GM23248 (cell line): Measurements from ENCODE around the gene REXO4. TPM values are rescaled to one million over a fixed set of nuclear protein-coding genes. Genes with fewer than 3 reads are reported as not detected.
A peak's percentile ranks its signal among the peaks of the same experiment; 100 is the strongest.
"Not testable (repeated sequence)": the region's sequence is repeated elsewhere in the genome, so short reads cannot be mapped to it uniquely, and the experiment has no call there.

Source experiments
- DNase-seq: peaks from one replicate; pipeline ENCODE4 v3.0.0-alpha.2; 2015
- H2AFZ ChIP-seq: fragments of 200-600 bp; sonication (generic); 2 replicates; pipeline ENCODE4 v1.6.1; 2016; ENCODE audit warnings: antibody characterized with exemption
- H3F3A ChIP-seq: fragments of 200-600 bp; sonication (generic); 2 replicates; pipeline ENCODE4 v1.6.1; 2016; ENCODE audit warnings: mild to moderate bottlenecking, antibody characterized with exemption, mixed run types; ENCODE audit not compliant: insufficient read depth
- H3K27ac ChIP-seq: fragments of 200-600 bp; sonication (generic); 2 replicates; pipeline ENCODE4 v1.5.1; 2016; ENCODE audit warnings: mild to moderate bottlenecking
- H3K27me3 ChIP-seq: fragments of 200-600 bp; sonication (generic); replicated peaks from 2 replicates; pipeline ENCODE4 v1.6.1; 2016; ENCODE audit warnings: mild to moderate bottlenecking; ENCODE audit not compliant: insufficient read depth
- H3K36me3 ChIP-seq: fragments of 200-600 bp; sonication (generic); 2 replicates; pipeline ENCODE4 v1.6.1; 2016; ENCODE audit warnings: low read depth, mild to moderate bottlenecking
- H3K4me1 ChIP-seq: fragments of 200-600 bp; sonication (generic); 2 replicates; pipeline ENCODE4 v1.6.1; 2016; ENCODE audit warnings: mild to moderate bottlenecking; ENCODE audit not compliant: insufficient read depth
- H3K4me2 ChIP-seq: fragments of 200-600 bp; sonication (generic); one replicate; pipeline ENCODE4 v1.6.1; 2016; ENCODE audit warnings: mild to moderate bottlenecking; ENCODE audit not compliant: unreplicated experiment
- H3K4me3 ChIP-seq: fragments of 200-600 bp; sonication (generic); 2 replicates; pipeline ENCODE4 v1.5.1; 2016; ENCODE audit warnings: mild to moderate bottlenecking
- H3K79me2 ChIP-seq: fragments of 200-600 bp; sonication (generic); 2 replicates; pipeline ENCODE4 v1.6.1; 2016; ENCODE audit warnings: mild to moderate bottlenecking; ENCODE audit not compliant: insufficient read depth
- H3K9ac ChIP-seq: fragments of 200-600 bp; sonication (generic); 2 replicates; pipeline ENCODE4 v1.6.1; 2016; ENCODE audit warnings: mild to moderate bottlenecking
- H3K9me2 ChIP-seq: fragments of 200-600 bp; sonication (generic); 2 replicates; pipeline ENCODE4 v1.6.1; 2016; ENCODE audit warnings: mixed run types, mild to moderate bottlenecking, moderate library complexity; ENCODE audit not compliant: insufficient read depth
- H3K9me3 ChIP-seq: fragments of 200-600 bp; sonication (generic); one replicate; pipeline ENCODE4 v1.6.1; 2017; ENCODE audit warnings: low read depth
- H4K20me1 ChIP-seq: fragments of 200-600 bp; sonication (generic); 2 replicates; pipeline ENCODE4 v1.6.0; 2016; ENCODE audit not compliant: insufficient read depth
- EZH2 ChIP-seq: fragments of 200-600 bp; sonication (generic); IDR thresholded peaks from 2 replicates; pipeline ENCODE4 v1.6.1; 2018; ENCODE audit warnings: antibody characterized with exemption, mild to moderate bottlenecking; ENCODE audit not compliant: insufficient read depth, poor library complexity, severe bottlenecking
- EZH2phosphoT487 ChIP-seq: fragments of 200-600 bp; sonication (generic); IDR thresholded peaks from 2 replicates; pipeline ENCODE4 v1.6.1; 2018; ENCODE audit warnings: antibody characterized with exemption, moderate library complexity, mild to moderate bottlenecking, low read depth; ENCODE audit not compliant: insufficient read depth
- WGBS, 2 experiments: methylation state at CpG; one replicate each; pipeline ENCODE4 v1.1.6; 2015 to 2017; ENCODE audit warnings: low lambda C conversion rate in 2 of 2, low coverage in 1 of 2; ENCODE audit errors: missing lambda C conversion rate in 2 of 2; 5-methylcytosine and 5-hydroxymethylcytosine counted together
- in situ Hi-C: fragments of 300-500 bp; cut with MboI; formaldehyde crosslinking; loops from 2 replicates; pipeline ENCODE4 v1.15.0; 2020
- polyA plus RNA-seq: library from polyadenylated mRNA; unstranded; fragments of >200 nt; fragmentation: Nextera tagmentation; extraction: Ambion mirVana; gene quantifications from 2 replicates; pipeline ENCODE4 v1.2.1, GENCODE V29; 2016
- total RNA-seq: library from RNA; depleted of rRNA; stranded (reverse); fragments of >200 nt; shearing (Covaris generic); gene quantifications from 2 replicates; pipeline ENCODE4 v1.2.3, GENCODE V29; 2014

The REXO4 gene
- total and polyA plus RNA-seq, 2 experiments from 2014 or later = 17.5 to 26.9 TPM

GRCh38 chr9:133453651-133454050 is 35.8 kb upstream of the REXO4 start:
- H3K4me3 ChIP-seq = no peak overlapping the region
- H3K36me3 ChIP-seq = no peaks in the 10 kb centered on the region
- no peak overlapping the region for H3K4me2 ChIP-seq
- no peak overlapping the region for H3K27ac ChIP-seq
- WGBS, 2 experiments = 32 to 34% methylated on average over 11 of the region's 11 CpGs
- H3K9me2 ChIP-seq = no peaks in the 10 kb centered on the region
- no peaks in the 10 kb centered on the region for H3K9me3 ChIP-seq
- no peak for DNase-seq
- no peaks in the 10 kb centered on the region for H3K79me2 ChIP-seq
- no peak overlapping the region for H3K9ac ChIP-seq
- in situ Hi-C loops = no loop called here
- H2AFZ ChIP-seq = no peak overlapping the region
- H3K27me3 ChIP-seq = no peaks in the 10 kb centered on the region
- H3F3A ChIP-seq = no peaks in the 10 kb centered on the region
- no peaks in the 10 kb centered on the region for H3K4me1 ChIP-seq
- no peak for TF ChIP-seq EZH2phosphoT487
- TF ChIP-seq EZH2 = no peak
- no peaks in the 10 kb centered on the region for H4K20me1 ChIP-seq

- Histone ChIP-seq H3F3A (no peaks in the 10 kb centered on the region), H3K27me3 (no peaks in the 10 kb centered on the region), H3K4me3 (no peak overlapping the region), H3K79me2 (no peaks in the 10 kb centered on the region), H4K20me1 (no peaks in the 10 kb centered on the region), H3K9ac (no peak overlapping the region), H3K27ac (no peak overlapping the region), H2AFZ (no peak overlapping the region), H3K9me3 (no peaks in the 10 kb centered on the region), H3K4me2 (no peak overlapping the region), H3K36me3 (no peaks in the 10 kb centered on the region), H3K4me1 (no peaks in the 10 kb centered on the region), H3K9me2 (no peaks in the 10 kb centered on the region)
- WGBS, 2 experiments = 79 to 85% methylated on average over 7 of the region's 7 CpGs
- DNase-seq = no peak
- TF ChIP-seq EZH2 = no peak
- no peak for TF ChIP-seq EZH2phosphoT487
- in situ Hi-C loops = no loop called here
These were observed 34.8 kb upstream of the REXO4 start for GRCh38 chr9:133452562-133452961.

DNA sequence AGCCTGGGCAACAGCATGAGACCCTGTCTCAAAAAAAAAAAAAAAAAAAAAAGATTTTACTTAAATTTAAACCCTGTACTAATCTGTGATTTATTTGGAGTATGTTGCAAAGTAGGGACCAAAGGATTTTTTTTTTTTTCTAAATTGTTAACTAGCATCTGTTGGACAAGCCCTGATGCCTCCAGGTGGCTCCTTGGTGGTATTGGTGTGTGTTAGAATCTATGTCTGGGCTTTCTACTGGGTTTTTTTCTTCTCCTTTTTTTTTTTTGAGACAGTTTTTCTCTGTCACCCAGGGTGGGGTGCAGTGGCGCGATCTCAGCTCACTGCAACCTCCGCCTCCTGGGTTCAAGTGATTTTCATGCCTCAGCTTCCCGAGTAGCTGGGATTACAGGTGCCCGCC is 34.1 kb upstream of the REXO4 start:
- WGBS, 2 experiments = 86 to 90% methylated on average over 5 of the region's 5 CpGs
- H3K9ac ChIP-seq, H3K4me2 ChIP-seq, H4K20me1 ChIP-seq, H3K4me1 ChIP-seq, H3K4me3 ChIP-seq, H2AFZ ChIP-seq, H3K27me3 ChIP-seq, H3K27ac ChIP-seq, H3K9me3 ChIP-seq, in situ Hi-C loops, H3K79me2 ChIP-seq, DNase-seq, H3F3A ChIP-seq, H3K36me3 ChIP-seq, H3K9me2 ChIP-seq: not testable (repeated sequence)

DNA sequence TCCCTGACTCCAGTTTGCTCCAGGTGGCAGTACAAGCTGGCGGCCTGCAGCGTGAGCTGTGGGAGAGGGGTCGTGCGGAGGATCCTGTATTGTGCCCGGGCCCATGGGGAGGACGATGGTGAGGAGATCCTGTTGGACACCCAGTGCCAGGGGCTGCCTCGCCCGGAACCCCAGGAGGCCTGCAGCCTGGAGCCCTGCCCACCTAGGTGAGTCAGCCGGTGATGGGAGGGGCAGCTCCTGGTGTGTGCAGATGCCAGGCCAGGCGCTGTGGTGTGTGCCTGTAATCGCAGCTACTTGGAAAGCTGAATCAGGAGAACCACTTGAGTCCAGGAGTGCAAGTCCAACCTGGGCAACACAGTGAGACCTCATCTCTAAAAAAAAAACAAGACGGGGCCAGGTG is 31.9 kb upstream of the REXO4 start:
- H3K9me3 ChIP-seq = no peaks in the 10 kb centered on the region

DNA sequence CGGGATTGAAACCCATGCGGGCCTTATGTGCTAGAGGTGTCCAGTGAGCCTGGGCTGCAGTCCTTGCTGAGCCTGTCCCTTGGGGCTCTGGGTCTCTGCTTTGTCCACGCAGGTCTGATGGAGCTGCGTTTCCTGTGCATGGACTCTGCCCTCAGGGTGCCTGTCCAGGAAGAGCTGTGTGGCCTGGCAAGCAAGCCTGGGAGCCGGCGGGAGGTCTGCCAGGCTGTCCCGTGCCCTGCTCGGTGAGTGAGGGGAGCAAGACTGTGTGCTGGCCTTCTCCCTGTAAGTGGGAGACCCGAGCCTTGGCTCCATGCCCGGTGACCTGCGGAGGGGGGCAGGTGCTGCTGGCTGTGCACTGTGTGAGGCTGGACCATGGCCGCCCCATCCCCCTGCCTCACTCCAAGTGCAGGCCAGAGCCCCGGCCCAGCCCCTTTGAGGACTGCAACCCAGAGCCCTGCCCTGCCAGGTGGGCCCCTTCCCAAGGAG is 30.7 kb upstream of the REXO4 start:
- Histone ChIP-seq H3K36me3 (no peaks in the 10 kb centered on the region), H4K20me1 (no peaks in the 10 kb centered on the region), H3K9me3 (no peaks in the 10 kb centered on the region), H3K27me3 (no peaks in the 10 kb centered on the region), H3K27ac (no peak overlapping the region), H3K4me1 (no peaks in the 10 kb centered on the region), H3K4me2 (no peak overlapping the region), H3K9me2 (no peaks in the 10 kb centered on the region), H3K9ac (no peak overlapping the region), H3K79me2 (no peaks in the 10 kb centered on the region), H3K4me3 (no peak overlapping the region), H2AFZ (no peak overlapping the region), H3F3A (no peaks in the 10 kb centered on the region)
- in situ Hi-C loops = no loop called here
- no peak for TF ChIP-seq EZH2phosphoT487
- no peak for TF ChIP-seq EZH2
- DNase-seq = no peak
- 72 to 89% methylated on average over 12 to 13 of the region's 13 CpGs for WGBS, 2 experiments

More for the DNA sequence above, 31.9 kb upstream of the REXO4 start:
- no peak overlapping the region for H3K27ac ChIP-seq
- no peak overlapping the region for H3K4me3 ChIP-seq
- no peak overlapping the region for H2AFZ ChIP-seq
- in situ Hi-C loops = no loop called here
- H3F3A ChIP-seq = no peaks in the 10 kb centered on the region
- no peaks in the 10 kb centered on the region for H3K36me3 ChIP-seq
- H3K9me2 ChIP-seq = no peaks in the 10 kb centered on the region
- WGBS, 2 experiments = 88 to 91% methylated on average over 12 of the region's 12 CpGs
- H3K27me3 ChIP-seq = no peaks in the 10 kb centered on the region
- no peaks in the 10 kb centered on the region for H3K79me2 ChIP-seq
- no peak overlapping the region for H3K4me2 ChIP-seq
- TF ChIP-seq EZH2phosphoT487 (no peak), EZH2 (no peak)
- H3K9ac ChIP-seq = no peak overlapping the region
- H3K4me1 ChIP-seq = no peaks in the 10 kb centered on the region
- H4K20me1 ChIP-seq = no peaks in the 10 kb centered on the region
- peak; percentile 22 for DNase-seq
